ENCODE measurements around the gene NFKBIB. TPM values are rescaled to one million over a fixed set of nuclear protein-coding genes. Genes with fewer than 3 reads are reported as not detected.
"Not testable (repeated sequence)": the region's sequence is repeated elsewhere in the genome, so short reads cannot be mapped to it uniquely, and the experiment has no call there.

Gene NFKBIB
- total RNA-seq, 1 donor from 2014 or later: 8.3 TPM

DNA sequence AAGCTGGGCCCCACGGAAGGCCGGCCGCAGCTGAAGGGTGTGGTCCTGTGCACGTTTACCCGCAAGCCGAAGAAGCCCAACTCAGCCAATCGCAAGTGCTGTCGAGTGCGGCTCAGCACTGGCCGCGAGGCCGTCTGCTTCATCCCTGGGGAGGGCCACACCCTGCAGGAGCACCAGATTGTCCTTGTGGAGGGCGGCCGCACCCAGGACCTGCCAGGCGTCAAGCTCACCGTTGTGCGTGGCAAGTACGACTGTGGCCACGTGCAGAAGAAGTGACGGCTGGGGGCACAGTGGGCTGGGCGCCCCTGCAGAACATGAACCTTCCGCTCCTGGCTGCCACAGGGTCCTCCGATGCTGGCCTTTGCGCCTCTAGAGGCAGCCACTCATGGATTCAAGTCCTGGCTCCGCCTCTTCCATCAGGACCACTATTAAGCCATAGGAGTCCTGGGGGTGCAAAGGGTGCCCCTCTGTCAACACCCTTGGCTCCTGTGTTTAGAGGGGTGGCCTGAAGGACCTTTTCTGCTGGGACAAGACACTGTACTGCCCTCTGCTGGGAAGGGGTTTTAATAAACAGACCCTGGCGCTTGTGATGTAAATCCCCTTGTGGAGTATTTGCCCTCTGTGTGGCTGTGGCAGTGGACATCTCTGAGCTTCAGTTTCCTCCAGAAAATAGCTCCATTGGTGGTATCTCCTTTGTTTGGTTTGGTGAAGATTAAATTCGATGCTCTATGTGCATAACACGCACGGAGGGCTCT, 32.8 kb downstream of the NFKBIB start:
- H3K4me2 ChIP-seq: no peak overlapping the region
- no peak overlapping the region for H2AFZ ChIP-seq (replicated peaks)
- peaks cover 42% of the 10 kb centered on the region for H3K79me2 ChIP-seq (ENCODE audit: low read depth)
- H3K9me3 Mint-ChIP-seq: peaks cover 6% of the 10 kb centered on the region
- no peaks in the 10 kb centered on the region for H3F3A ChIP-seq (ENCODE audit: low read depth)
- no peak overlapping the region for H3K9ac ChIP-seq
- peaks cover 9% of the 10 kb centered on the region for H3K4me1 ChIP-seq
- H3K27me3 ChIP-seq: no peaks in the 10 kb centered on the region
- peaks cover 2% of the 10 kb centered on the region for H3K27me3 Mint-ChIP-seq (ENCODE audit: insufficient read depth, low read depth)
- H3K36me3 Mint-ChIP-seq: peaks cover 18% of the 10 kb centered on the region
- peak; percentile 62 for DNase-seq (ENCODE audit: low spot score)
- TF ChIP-seq EZH2 (IDR thresholded peaks at IDR 0.05) (no peak), EZH2phosphoT487 (IDR thresholded peaks at IDR 0.05) (no peak)
- TF ChIP-seq, protein P1, sequence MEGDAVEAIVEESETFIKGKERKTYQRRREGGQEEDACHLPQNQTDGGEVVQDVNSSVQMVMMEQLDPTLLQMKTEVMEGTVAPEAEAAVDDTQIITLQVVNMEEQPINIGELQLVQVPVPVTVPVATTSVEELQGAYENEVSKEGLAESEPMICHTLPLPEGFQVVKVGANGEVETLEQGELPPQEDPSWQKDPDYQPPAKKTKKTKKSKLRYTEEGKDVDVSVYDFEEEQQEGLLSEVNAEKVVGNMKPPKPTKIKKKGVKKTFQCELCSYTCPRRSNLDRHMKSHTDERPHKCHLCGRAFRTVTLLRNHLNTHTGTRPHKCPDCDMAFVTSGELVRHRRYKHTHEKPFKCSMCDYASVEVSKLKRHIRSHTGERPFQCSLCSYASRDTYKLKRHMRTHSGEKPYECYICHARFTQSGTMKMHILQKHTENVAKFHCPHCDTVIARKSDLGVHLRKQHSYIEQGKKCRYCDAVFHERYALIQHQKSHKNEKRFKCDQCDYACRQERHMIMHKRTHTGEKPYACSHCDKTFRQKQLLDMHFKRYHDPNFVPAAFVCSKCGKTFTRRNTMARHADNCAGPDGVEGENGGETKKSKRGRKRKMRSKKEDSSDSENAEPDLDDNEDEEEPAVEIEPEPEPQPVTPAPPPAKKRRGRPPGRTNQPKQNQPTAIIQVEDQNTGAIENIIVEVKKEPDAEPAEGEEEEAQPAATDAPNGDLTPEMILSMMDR (IDR thresholded peaks at IDR 0.05): peak; percentile 42
- H4K20me1 ChIP-seq (ENCODE audit: low read depth): no peaks in the 10 kb centered on the region
- H3K4me3 Mint-ChIP-seq: peak overlapping the region; percentile 72
- no peak overlapping the region for H3K4me3 ChIP-seq
- no peak overlapping the region for H3K27ac ChIP-seq
- H3K9me3 ChIP-seq (ENCODE audit: low read depth): no peaks in the 10 kb centered on the region
- peaks cover 19% of the 10 kb centered on the region for H3K4me1 Mint-ChIP-seq
- H3K27ac Mint-ChIP-seq: no peak overlapping the region
- no peaks in the 10 kb centered on the region for H3K36me3 ChIP-seq

DNA sequence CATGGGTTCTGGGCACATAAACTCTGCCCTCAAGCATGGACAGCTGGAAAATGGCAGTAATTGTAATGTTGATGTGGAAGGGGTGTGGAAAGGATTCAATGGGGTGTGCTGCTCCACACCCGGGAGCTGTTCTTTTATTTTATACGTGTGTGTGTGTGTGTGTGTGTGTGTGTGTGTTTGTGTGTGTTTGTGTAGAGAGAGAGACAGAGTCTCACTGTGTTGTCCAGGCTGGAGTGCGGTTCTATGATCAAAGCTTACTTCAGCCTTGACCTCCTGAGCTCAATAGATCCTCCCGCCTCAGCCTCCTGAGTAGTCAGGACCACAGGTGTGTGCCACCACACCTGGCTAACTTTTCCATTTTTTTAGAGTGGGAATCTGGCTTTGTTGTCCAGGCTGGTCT, 33.8 kb downstream of the NFKBIB start:
- no peak overlapping the region for H3K4me2 ChIP-seq
- peaks cover 10% of the 10 kb centered on the region for H3K4me1 ChIP-seq
- Mint-ChIP-seq H3K9me3 (peaks cover 6% of the 10 kb centered on the region), H3K27me3 (ENCODE audit: insufficient read depth, low read depth) (peaks cover 2% of the 10 kb centered on the region), H3K27ac (no peak overlapping the region), H3K4me1 (peaks cover 19% of the 10 kb centered on the region), H3K4me3 (no peak overlapping the region), H3K36me3 (peaks cover 18% of the 10 kb centered on the region)
- no peak overlapping the region for H3K27ac ChIP-seq
- no peaks in the 10 kb centered on the region for H3F3A ChIP-seq (ENCODE audit: low read depth)
- H3K79me2 ChIP-seq (ENCODE audit: low read depth): peaks cover 33% of the 10 kb centered on the region
- DNase-seq (ENCODE audit: low spot score): no peak
- H4K20me1 ChIP-seq (ENCODE audit: low read depth): no peaks in the 10 kb centered on the region
- no peaks in the 10 kb centered on the region for H3K27me3 ChIP-seq
- no peak overlapping the region for H3K4me3 ChIP-seq
- no peak overlapping the region for H3K9ac ChIP-seq
- H3K9me3 ChIP-seq (ENCODE audit: low read depth): no peaks in the 10 kb centered on the region
- no peaks in the 10 kb centered on the region for H3K36me3 ChIP-seq
- TF ChIP-seq EZH2phosphoT487 (IDR thresholded peaks at IDR 0.05) (no peak), EZH2 (IDR thresholded peaks at IDR 0.05) (no peak)
- TF ChIP-seq, protein P1 (IDR thresholded peaks at IDR 0.05): no peak
- H2AFZ ChIP-seq (replicated peaks): no peak overlapping the region

DNA sequence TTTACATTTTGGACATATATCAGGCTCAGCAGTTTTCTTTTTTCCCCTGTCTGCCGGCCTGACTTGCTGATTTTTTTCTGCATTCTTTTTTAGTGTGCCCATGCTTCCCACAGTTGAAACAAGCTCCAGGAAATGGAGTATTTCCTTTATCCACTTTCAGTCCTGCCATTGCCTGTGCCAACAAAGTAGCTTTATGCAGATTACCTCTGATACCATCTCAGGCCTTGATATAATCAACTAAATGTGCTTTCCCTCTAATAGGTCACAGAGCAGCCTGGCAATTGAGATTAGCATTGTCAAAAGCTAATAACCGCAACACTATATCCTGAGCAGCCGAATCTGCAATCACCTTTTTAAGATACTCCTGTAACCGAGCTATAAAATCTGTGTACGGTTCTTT, 40.2 kb downstream of the NFKBIB start:
- no peak overlapping the region for H2AFZ ChIP-seq (replicated peaks)
- peaks cover 7% of the 10 kb centered on the region for H3K27me3 Mint-ChIP-seq (ENCODE audit: insufficient read depth, low read depth)
- peak overlapping the region; percentile 13 for H3K4me2 ChIP-seq
- peaks cover 13% of the 10 kb centered on the region for H3K4me1 Mint-ChIP-seq
- peaks cover 18% of the 10 kb centered on the region for H3K36me3 Mint-ChIP-seq
- no peak for DNase-seq (ENCODE audit: low spot score)
- no peaks in the 10 kb centered on the region for H3K9me3 Mint-ChIP-seq
- no peaks in the 10 kb centered on the region for H3K79me2 ChIP-seq (ENCODE audit: low read depth)
- no peaks in the 10 kb centered on the region for H4K20me1 ChIP-seq (ENCODE audit: low read depth)
- H3K4me3 Mint-ChIP-seq: no peak overlapping the region
- no peak overlapping the region for H3K9ac ChIP-seq
- H3F3A ChIP-seq (ENCODE audit: low read depth): peaks cover 3% of the 10 kb centered on the region
- no peaks in the 10 kb centered on the region for H3K9me3 ChIP-seq (ENCODE audit: low read depth)
- no peaks in the 10 kb centered on the region for H3K27me3 ChIP-seq
- H3K36me3 ChIP-seq: no peaks in the 10 kb centered on the region
- H3K4me3 ChIP-seq: no peak overlapping the region
- TF ChIP-seq, protein P1 (IDR thresholded peaks at IDR 0.05): no peak
- no peak for TF ChIP-seq EZH2 (IDR thresholded peaks at IDR 0.05)
- no peak overlapping the region for H3K27ac Mint-ChIP-seq
- H3K4me1 ChIP-seq: peaks cover 15% of the 10 kb centered on the region
- no peak overlapping the region for H3K27ac ChIP-seq

DNA sequence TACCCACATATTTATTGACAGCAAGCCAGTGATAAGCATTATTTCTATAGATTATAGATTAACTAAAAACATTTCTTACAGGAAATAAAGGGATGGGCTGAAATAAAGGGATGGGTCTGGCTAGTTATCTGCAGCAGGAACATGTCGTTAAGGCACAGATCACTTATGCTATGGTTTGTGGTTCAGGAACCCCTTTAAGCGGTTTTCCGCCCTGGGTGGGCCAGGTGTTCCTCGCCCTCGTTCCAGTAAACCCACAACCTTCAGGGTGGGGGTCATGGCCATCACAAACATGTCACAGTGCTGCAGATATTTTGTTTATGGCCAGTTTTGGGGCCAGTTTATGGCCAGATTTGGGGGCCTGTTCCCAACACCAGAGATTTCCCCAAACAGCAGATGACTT, 41.7 kb downstream of the NFKBIB start:
- not testable (repeated sequence) for H3K36me3 Mint-ChIP-seq; DNase-seq (ENCODE audit: low spot score); H3K27ac Mint-ChIP-seq

More for the DNA sequence above, 41.7 kb downstream of the NFKBIB start:
- not testable (repeated sequence) for H3K9me3 ChIP-seq (ENCODE audit: low read depth); H3K4me3 ChIP-seq; H3K79me2 ChIP-seq (ENCODE audit: low read depth); H2AFZ ChIP-seq (replicated peaks); H3K27me3 Mint-ChIP-seq (ENCODE audit: insufficient read depth, low read depth); H3K36me3 ChIP-seq; H3K27ac ChIP-seq; H3K27me3 ChIP-seq; H3K9ac ChIP-seq; H4K20me1 ChIP-seq (ENCODE audit: low read depth); H3K4me2 ChIP-seq; H3K9me3 Mint-ChIP-seq; H3K4me3 Mint-ChIP-seq; H3F3A ChIP-seq (ENCODE audit: low read depth)
- peaks cover 15% of the 10 kb centered on the region for H3K4me1 ChIP-seq
- H3K4me1 Mint-ChIP-seq: peaks cover 13% of the 10 kb centered on the region

All from neural progenitor cell (in vitro differentiated cells).